ENCODE results near the gene FMN2. TPM values are rescaled to one million over a fixed set of nuclear protein-coding genes. Genes with fewer than 3 reads are reported as not detected.

FMN2 gene
- total RNA-seq, 4 donors from 2014 or later = 0.75 to 1.8 (median 1.2) TPM

- TF ChIP-seq, protein P1, sequence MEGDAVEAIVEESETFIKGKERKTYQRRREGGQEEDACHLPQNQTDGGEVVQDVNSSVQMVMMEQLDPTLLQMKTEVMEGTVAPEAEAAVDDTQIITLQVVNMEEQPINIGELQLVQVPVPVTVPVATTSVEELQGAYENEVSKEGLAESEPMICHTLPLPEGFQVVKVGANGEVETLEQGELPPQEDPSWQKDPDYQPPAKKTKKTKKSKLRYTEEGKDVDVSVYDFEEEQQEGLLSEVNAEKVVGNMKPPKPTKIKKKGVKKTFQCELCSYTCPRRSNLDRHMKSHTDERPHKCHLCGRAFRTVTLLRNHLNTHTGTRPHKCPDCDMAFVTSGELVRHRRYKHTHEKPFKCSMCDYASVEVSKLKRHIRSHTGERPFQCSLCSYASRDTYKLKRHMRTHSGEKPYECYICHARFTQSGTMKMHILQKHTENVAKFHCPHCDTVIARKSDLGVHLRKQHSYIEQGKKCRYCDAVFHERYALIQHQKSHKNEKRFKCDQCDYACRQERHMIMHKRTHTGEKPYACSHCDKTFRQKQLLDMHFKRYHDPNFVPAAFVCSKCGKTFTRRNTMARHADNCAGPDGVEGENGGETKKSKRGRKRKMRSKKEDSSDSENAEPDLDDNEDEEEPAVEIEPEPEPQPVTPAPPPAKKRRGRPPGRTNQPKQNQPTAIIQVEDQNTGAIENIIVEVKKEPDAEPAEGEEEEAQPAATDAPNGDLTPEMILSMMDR (IDR thresholded peaks at IDR 0.05; ENCODE audit: low read depth) = no peak
Observed at GRCh38 chr1:240420766-240421165, 329.1 kb downstream of the FMN2 start.

DNA sequence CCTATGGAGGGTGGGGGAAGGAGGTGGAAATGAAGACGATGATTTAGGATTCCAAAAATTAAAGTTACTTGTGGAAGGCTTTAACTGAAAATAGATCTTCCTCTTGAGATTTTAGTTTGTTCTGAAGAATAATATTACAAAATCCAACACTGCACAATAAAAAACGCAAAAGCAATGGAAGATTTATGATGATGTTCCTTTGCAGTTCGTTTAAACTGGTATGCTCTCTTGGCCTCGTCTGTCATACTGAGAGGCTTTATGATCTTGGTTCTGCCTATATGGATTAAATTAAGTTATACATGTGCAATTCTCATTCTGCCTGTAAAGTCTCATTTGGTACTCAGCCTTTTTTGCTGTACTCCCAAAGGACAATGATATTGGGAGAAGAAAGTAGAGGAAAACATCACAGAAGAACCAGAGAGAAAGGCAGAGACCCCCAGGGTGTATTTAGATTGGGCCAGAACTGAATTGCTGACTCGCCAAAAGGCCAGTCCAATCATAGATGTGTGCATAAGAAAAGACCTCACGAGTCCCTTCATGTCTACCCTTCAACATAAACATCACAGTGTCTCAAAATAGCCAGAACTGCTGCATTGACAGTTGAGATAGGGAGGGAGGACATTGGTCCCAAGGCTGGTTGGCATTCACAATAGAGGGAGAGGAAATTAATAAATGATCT is 331.7 kb downstream of the FMN2 start:
- TF ChIP-seq, protein P1 (IDR thresholded peaks at IDR 0.05; ENCODE audit: low read depth) = no peak

DNA sequence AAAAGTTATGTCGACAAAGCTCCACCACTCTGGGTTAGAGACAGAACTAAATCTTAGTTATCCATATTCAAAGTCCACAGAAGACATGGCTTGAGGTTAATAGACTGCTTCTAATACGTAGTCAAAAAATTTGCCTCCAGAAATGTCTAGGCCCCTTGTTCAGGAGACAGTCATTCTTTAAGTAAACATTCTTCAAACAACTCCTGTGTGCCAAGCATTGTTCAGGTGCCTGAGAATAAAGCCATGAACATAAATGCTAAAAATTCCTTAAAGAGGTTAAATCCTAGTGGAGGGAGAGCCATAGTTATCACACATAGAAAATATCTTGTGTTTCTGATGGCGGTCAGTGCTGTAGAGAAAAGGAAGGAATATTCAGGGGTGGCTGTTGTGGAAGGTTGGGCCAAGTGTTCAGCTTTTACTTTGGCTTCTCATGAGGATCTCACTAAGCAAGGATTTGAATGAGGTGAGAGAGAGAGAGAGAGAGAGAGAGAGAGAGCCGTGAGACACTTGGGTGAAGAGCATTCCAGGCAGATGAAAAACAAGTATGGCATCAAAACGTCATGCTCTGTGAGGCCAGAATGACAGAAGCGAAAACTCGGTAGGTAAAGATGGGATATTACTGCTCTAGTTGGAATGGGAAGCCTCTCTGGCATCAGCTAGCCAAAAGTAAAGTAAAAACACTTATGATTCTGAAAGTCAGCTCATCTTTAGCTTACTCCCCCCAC is 333.2 kb downstream of the FMN2 start:
- TF ChIP-seq, protein P1 (IDR thresholded peaks at IDR 0.05; ENCODE audit: low read depth) = no peak

DNA sequence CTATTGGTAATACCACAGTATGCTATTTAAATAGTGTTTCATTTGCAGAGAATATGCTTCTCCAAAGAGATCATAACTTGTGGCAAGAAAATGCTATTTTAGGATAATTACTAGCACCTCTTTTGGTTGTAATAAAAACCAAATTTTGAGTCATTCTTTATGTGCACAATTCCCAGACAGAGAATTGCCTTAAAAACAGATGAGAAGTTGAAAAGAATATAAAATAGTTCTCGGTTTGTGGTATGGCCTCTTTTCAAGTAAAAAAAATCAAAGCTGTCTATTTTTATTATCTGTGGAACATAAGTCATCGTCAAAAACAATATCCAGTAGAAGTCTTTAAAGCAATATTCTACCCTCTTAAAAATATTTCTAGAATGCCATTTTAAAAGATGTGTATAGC is 334.4 kb downstream of the FMN2 start:
- TF ChIP-seq, protein P1 (IDR thresholded peaks at IDR 0.05; ENCODE audit: low read depth) = no peak

DNA sequence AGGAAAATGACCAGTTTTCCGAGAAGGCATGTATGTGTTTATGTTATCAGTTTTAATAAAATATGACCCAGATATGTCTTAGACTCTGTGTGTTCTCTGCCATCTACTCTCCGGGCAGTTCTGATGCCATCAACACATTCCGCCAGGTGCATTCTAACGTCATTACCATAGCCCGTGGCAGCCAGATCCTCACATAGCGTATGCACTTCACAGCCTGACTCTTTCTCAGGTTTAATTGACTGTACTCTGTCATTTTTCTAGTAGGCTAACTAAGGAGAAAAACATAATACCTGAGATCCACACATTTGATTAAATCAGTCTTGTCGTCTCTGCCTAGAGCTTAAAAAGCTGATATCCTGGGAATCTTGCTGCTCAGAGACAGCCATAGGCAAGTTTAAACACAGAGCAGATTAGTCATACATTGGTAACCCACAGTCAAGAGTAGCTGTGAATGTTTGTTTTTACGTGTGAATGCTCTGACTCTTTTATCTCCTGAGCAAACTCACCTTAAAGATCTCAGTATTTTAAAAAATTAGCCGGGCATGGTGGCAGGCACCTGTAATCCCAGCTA is 344.4 kb downstream of the FMN2 start:
- TF ChIP-seq, protein P1 (IDR thresholded peaks at IDR 0.05; ENCODE audit: low read depth) = no peak

DNA sequence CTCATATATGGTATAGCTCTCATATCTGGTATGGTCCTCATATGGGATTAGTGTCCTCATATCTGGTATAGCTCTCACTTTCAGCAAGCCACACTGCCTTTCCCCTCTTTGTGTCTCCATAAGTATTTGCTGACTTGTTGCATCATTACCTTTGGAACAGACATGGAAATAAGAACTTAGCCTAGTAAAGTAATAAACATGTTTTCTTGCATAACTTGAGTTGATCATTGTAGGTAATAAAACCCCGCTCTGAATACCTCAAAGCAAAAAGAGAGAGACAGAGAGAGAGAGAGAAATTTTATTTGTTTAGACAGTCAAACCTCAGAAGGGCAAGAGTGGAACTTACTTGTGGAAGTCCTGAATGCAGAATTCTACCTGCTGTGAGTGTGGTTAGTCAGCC is 350.0 kb downstream of the FMN2 start:
- TF ChIP-seq, protein P1 (IDR thresholded peaks at IDR 0.05; ENCODE audit: low read depth) = no peak

DNA sequence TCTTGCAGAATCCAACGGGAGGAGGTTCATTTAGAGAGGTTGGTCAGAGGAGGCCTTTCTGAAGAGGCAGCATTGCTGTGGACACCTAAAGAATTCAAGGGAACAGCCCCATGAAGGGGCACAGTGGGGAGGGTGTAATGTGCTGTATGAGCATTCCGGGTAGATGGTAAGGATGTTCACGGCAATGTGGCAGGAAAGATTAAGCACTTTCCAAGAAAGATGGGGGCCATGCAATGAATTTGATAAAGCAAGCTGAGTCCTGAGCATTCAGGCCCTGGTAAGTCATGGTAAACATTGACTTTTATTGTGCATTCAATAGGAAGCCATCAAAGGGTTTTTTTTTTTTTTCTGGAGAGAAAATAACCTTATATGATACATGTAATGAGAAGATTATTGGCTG is 353.7 kb downstream of the FMN2 start:
- TF ChIP-seq, protein P1 (IDR thresholded peaks at IDR 0.05; ENCODE audit: low read depth) = no peak

Data from subcutaneous adipose tissue (tissue), 4 donors.